NK-92 (cell line): ENCODE measurements around the gene TPR.

Experiments used
- DNase-seq: peaks from one replicate; lab custom pipeline; 2025; ENCODE audit not compliant: unreplicated experiment; lab: John Stamatoyannopoulos, UW

Gene TPR

GRCh38 chr1:186330758-186331157, 44.3 kb downstream of the TPR start:
- no peak for DNase-seq

- DNase-seq: no peak
These were observed 47.7 kb downstream of the TPR start for GRCh38 chr1:186327331-186327730.

- no peak for DNase-seq
These were observed 49.0 kb downstream of the TPR start for GRCh38 chr1:186326009-186326408.

GRCh38 chr1:186325239-186325638, 49.8 kb downstream of the TPR start:
- no peak for DNase-seq

GRCh38 chr1:186323865-186324264, 51.2 kb downstream of the TPR start:
- no peak for DNase-seq

GRCh38 chr1:186315570-186315969, 59.5 kb downstream of the TPR start:
- no peak for DNase-seq

- DNase-seq: no peak
These were observed 63.5 kb downstream of the TPR start for GRCh38 chr1:186311375-186312051.

- no peak for DNase-seq
These were observed 64.7 kb downstream of the TPR start for GRCh38 chr1:186310307-186310706.

- no peak for DNase-seq
These were observed 66.6 kb downstream of the TPR start for GRCh38 chr1:186308264-186309060.

GRCh38 chr1:186307445-186307844, 67.6 kb downstream of the TPR start:
- DNase-seq: no peak

GRCh38 chr1:186306533-186306932, 68.5 kb downstream of the TPR start:
- no peak for DNase-seq

GRCh38 chr1:186304982-186305949, 69.8 kb downstream of the TPR start:
- DNase-seq: no peak

- DNase-seq: no peak
These were observed 71.1 kb downstream of the TPR start for GRCh38 chr1:186303911-186304310.

- DNase-seq: no peak
These were observed 72.6 kb downstream of the TPR start for GRCh38 chr1:186302381-186302920.

GRCh38 chr1:186301448-186301847, 73.6 kb downstream of the TPR start:
- DNase-seq: no peak

- DNase-seq: no peak
These were observed 75.0 kb downstream of the TPR start for GRCh38 chr1:186300056-186300455.

- no peak for DNase-seq
These were observed 75.5 kb downstream of the TPR start for GRCh38 chr1:186299570-186299969.

GRCh38 chr1:186298851-186299250, 76.2 kb downstream of the TPR start:
- no peak for DNase-seq

GRCh38 chr1:186297439-186298045, 77.5 kb downstream of the TPR start:
- no peak for DNase-seq

- no peak for DNase-seq
These were observed 79.1 kb downstream of the TPR start, which contains the start of gene PRG4 for GRCh38 chr1:186295980-186296379. Gene PRG4, plus strand, starts transcription at chr1:186296279.

GRCh38 chr1:186292875-186293274, 82.2 kb downstream of the TPR start:
- DNase-seq: no peak
